HepG2 (cell line): ENCODE measurements around the gene PKP1. TPM values are rescaled to one million over a fixed set of nuclear protein-coding genes. Genes with fewer than 3 reads are reported as not detected.

ENCODE experiments used
- polyA plus RNA-seq, 8 experiments: library from polyadenylated mRNA; depleted of rRNA in 3 of 8; stranded (reverse) in 7 of 8; unstranded in 1 of 8; fragments of >200 nt; fragmentation: Illumina TruSeq in 4 of 8; extraction: Trizol in 4 of 8; gene quantifications; 2 replicates each; pipeline versions ENCODE4 v1.2.1 to v1.2.3, GENCODE V29; 2011 to 2016; ENCODE audit warnings: low read depth in 4 of 8, missing spikeins in 1 of 8, mixed read lengths in 1 of 8; ENCODE audit not compliant: insufficient read depth in 1 of 8
- total RNA-seq, 5 experiments: library from RNA; depleted of rRNA; stranded (reverse); fragments of >200 nt; fragmentation: Illumina TruSeq; extraction: Trizol; gene quantifications; 2 replicates each; pipeline ENCODE4 v1.2.3, GENCODE V29; 2016; ENCODE audit warnings: low read depth in 1 of 5
- TF ChIP-seq, protein P1 (sequence below), 2 experiments: fragments of 450-650 bp in 1 of 2; sonication (generic) in 1 of 2; formaldehyde crosslinking in 1 of 2; IDR thresholded peaks; 2 replicates each; pipeline versions ENCODE4 v1.6.1 to v1.8.0; 2016 to 2022; ENCODE audit warnings: antibody characterized with exemption in 1 of 2, mild to moderate bottlenecking in 1 of 2, missing genetic modification reagents in 1 of 2

PKP1 gene
- total and polyA plus RNA-seq, 2 of the 13 experiments (the other 11 are each of a cell fraction or from before 2014, with no cell fraction given), result not detected

- TF ChIP-seq, protein P1, sequence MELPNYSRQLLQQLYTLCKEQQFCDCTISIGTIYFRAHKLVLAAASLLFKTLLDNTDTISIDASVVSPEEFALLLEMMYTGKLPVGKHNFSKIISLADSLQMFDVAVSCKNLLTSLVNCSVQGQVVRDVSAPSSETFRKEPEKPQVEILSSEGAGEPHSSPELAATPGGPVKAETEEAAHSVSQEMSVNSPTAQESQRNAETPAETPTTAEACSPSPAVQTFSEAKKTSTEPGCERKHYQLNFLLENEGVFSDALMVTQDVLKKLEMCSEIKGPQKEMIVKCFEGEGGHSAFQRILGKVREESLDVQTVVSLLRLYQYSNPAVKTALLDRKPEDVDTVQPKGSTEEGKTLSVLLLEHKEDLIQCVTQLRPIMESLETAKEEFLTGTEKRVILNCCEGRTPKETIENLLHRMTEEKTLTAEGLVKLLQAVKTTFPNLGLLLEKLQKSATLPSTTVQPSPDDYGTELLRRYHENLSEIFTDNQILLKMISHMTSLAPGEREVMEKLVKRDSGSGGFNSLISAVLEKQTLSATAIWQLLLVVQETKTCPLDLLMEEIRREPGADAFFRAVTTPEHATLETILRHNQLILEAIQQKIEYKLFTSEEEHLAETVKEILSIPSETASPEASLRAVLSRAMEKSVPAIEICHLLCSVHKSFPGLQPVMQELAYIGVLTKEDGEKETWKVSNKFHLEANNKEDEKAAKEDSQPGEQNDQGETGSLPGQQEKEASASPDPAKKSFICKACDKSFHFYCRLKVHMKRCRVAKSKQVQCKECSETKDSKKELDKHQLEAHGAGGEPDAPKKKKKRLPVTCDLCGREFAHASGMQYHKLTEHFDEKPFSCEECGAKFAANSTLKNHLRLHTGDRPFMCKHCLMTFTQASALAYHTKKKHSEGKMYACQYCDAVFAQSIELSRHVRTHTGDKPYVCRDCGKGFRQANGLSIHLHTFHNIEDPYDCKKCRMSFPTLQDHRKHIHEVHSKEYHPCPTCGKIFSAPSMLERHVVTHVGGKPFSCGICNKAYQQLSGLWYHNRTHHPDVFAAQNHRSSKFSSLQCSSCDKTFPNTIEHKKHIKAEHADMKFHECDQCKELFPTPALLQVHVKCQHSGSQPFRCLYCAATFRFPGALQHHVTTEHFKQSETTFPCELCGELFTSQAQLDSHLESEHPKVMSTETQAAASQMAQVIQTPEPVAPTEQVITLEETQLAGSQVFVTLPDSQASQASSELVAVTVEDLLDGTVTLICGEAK (IDR thresholded peaks at IDR 0.05), result no peak
- TF ChIP-seq, protein P1 (CRISPR knock-in tag; IDR thresholded peaks at IDR 0.05), result no peak
Measured at GRCh38 chr1:201332616-201333335, 49.5 kb downstream of the PKP1 start (continued).
